ENCODE data around the gene PHKB. TPM values are rescaled to one million over a fixed set of nuclear protein-coding genes. Genes with fewer than 3 reads are reported as not detected.

Gene PHKB
- total and polyA plus RNA-seq, 4 donors: 24.4 to 86.5 (median 42.7) TPM

- Histone ChIP-seq H3K4me1 (ENCODE audit: control insufficient read depth in 1 of 2, insufficient read depth in 2 of 2, low read length in 2 of 2) (no peaks in the 10 kb centered on the region), H3K27ac (ENCODE audit: low read depth in 1 of 2, low read length in 2 of 2) (no peak overlapping the region), H3K27me3 (ENCODE audit: control insufficient read depth in 1 of 2, insufficient read depth in 2 of 2, low read length in 1 of 2) (no peaks in the 10 kb centered on the region), H3K9me3 (ENCODE audit: control insufficient read depth, low read length) (peaks cover 2% of the 10 kb centered on the region), H3K4me3 (ENCODE audit: low read length in 2 of 2) (no peak overlapping the region), H3K36me3 (ENCODE audit: control insufficient read depth in 1 of 2, insufficient read depth in 2 of 2, low read length in 1 of 2) (peaks cover 14 to 31% of the 10 kb centered on the region in 2 donors)
- intact Hi-C loops (cut with DNase I): no loop called here
- DNase-seq (no peak), ATAC-seq (ENCODE audit: low FRiP score) (no peak)
- 81 to 83% methylated on average over 3 of the region's 3 CpGs for WGBS, 2 donors
These were observed 236.7 kb downstream of the PHKB start for GRCh38 chr16:47697826-47698225.

- Histone ChIP-seq H3K4me1 (ENCODE audit: control insufficient read depth in 1 of 2, insufficient read depth in 2 of 2, low read length in 2 of 2) (no peaks in the 10 kb centered on the region), H3K9me3 (ENCODE audit: control insufficient read depth, low read length) (peaks cover 2% of the 10 kb centered on the region), H3K27ac (ENCODE audit: low read depth in 1 of 2, low read length in 2 of 2) (no peak overlapping the region), H3K27me3 (ENCODE audit: control insufficient read depth in 1 of 2, insufficient read depth in 2 of 2, low read length in 1 of 2) (no peaks in the 10 kb centered on the region), H3K36me3 (ENCODE audit: control insufficient read depth in 1 of 2, insufficient read depth in 2 of 2, low read length in 1 of 2) (peaks cover 10 to 22% of the 10 kb centered on the region in 2 donors), H3K4me3 (ENCODE audit: low read length in 2 of 2) (no peak overlapping the region)
- ATAC-seq (ENCODE audit: low FRiP score) (no peak), DNase-seq (no peak)
- 65 to 74% methylated on average over 5 of the region's 5 CpGs for WGBS, 2 donors
- intact Hi-C loops (cut with DNase I): no loop called here
These were observed 238.0 kb downstream of the PHKB start for GRCh38 chr16:47699106-47699505.

DNA sequence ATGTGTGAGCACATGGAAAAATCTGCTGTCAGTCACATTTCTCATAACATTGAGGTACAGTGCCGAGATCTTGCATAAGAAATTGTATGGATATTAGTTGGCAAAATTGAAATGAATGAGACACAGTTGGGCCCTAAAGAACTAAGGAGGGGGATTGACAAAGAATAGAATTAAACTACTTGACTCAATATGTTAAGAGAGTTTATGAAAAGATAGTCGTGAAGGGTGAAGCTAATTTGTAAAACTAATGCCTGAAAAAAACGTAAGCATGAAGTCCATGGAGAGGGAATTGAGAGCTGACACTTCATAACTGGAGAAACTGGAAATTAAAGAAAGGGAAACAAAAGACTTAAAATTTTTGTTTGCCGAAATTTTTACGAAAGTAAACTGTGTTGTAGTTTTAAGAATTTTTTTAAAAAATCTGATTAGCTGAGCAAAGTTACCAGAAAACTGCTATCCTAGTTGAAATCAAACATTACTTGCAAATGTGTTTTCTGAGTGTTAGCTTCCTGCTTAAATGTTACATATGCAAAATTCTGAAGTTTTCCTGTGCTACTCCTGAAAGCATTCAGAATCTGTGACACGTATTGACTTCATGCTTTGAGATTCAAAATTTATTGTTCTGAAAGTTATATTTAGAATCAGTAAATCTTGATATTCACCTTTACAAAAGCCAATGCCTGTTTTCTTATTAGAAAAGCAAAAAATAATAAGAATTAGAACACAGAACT, 239.9 kb downstream of the PHKB start:
- ATAC-seq (ENCODE audit: low FRiP score): no peak
- WGBS, 2 donors: 75 to 79% methylated on average over 6 of the region's 6 CpGs
- H3K4me1 ChIP-seq (ENCODE audit: control insufficient read depth in 1 of 2, insufficient read depth in 2 of 2, low read length in 2 of 2): no peaks in the 10 kb centered on the region
- H3K9me3 ChIP-seq (ENCODE audit: control insufficient read depth, low read length): peaks cover 2% of the 10 kb centered on the region
- H3K27ac ChIP-seq (ENCODE audit: low read depth in 1 of 2, low read length in 2 of 2): no peak overlapping the region
- peaks cover 8 to 19% of the 10 kb centered on the region in 2 donors for H3K36me3 ChIP-seq (ENCODE audit: control insufficient read depth in 1 of 2, insufficient read depth in 2 of 2, low read length in 1 of 2)
- no peak overlapping the region for H3K4me3 ChIP-seq (ENCODE audit: low read length in 2 of 2)
- intact Hi-C loops (cut with DNase I): no loop called here
- DNase-seq: no peak
- no peaks in the 10 kb centered on the region for H3K27me3 ChIP-seq (ENCODE audit: control insufficient read depth in 1 of 2, insufficient read depth in 2 of 2, low read length in 1 of 2)

GRCh38 chr16:47705266-47705665, 244.1 kb downstream of the PHKB start:
- 62 to 78% methylated on average over 4 of the region's 4 CpGs for WGBS, 2 donors
- no peak overlapping the region for H3K4me3 ChIP-seq (ENCODE audit: low read length in 2 of 2)
- no peak for ATAC-seq (ENCODE audit: low FRiP score)
- H3K4me1 ChIP-seq (ENCODE audit: control insufficient read depth in 1 of 2, insufficient read depth in 2 of 2, low read length in 2 of 2): no peaks in the 10 kb centered on the region
- no peak overlapping the region for H3K27ac ChIP-seq (ENCODE audit: low read depth in 1 of 2, low read length in 2 of 2)
- no peaks in the 10 kb centered on the region for H3K27me3 ChIP-seq (ENCODE audit: control insufficient read depth in 1 of 2, insufficient read depth in 2 of 2, low read length in 1 of 2)
- no peaks in the 10 kb centered on the region for H3K9me3 ChIP-seq (ENCODE audit: control insufficient read depth, low read length)
- no peak for DNase-seq
- intact Hi-C loops (cut with DNase I): no loop called here
- H3K36me3 ChIP-seq (ENCODE audit: control insufficient read depth in 1 of 2, insufficient read depth in 2 of 2, low read length in 1 of 2): no peaks in the 10 kb centered on the region

DNA sequence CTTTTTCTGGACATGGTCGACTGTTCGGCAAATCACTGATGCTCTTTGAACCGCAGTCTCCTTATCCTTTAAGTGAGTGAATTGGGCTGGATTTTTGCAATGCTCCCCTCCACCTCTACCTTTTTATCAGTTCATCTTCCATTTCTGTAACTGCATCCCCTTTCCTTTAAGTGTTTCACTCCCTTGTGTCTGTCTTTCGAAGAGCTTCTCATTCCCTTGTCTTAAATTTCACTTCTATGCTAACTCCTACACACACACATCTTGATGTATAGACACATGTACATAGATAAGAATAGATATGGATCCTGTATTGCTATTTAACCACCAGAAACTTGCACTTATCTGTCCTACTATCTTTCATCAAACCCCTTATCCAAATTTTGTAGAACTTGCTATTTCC, 250.7 kb downstream of the PHKB start:
- Histone ChIP-seq H3K4me1 (ENCODE audit: control insufficient read depth in 1 of 2, insufficient read depth in 2 of 2, low read length in 2 of 2) (no peaks in the 10 kb centered on the region), H3K27me3 (ENCODE audit: control insufficient read depth in 1 of 2, insufficient read depth in 2 of 2, low read length in 1 of 2) (no peaks in the 10 kb centered on the region), H3K27ac (ENCODE audit: low read depth in 1 of 2, low read length in 2 of 2) (no peak overlapping the region), H3K9me3 (ENCODE audit: control insufficient read depth, low read length) (no peaks in the 10 kb centered on the region), H3K4me3 (ENCODE audit: low read length in 2 of 2) (no peak overlapping the region), H3K36me3 (ENCODE audit: control insufficient read depth in 1 of 2, insufficient read depth in 2 of 2, low read length in 1 of 2) (no peaks in the 10 kb centered on the region)
- DNase-seq (no peak), ATAC-seq (ENCODE audit: low FRiP score) (no peak)
- 95 to 98% methylated on average over 4 of the region's 4 CpGs for WGBS, 2 donors
- intact Hi-C loops (cut with DNase I): no loop called here

DNA sequence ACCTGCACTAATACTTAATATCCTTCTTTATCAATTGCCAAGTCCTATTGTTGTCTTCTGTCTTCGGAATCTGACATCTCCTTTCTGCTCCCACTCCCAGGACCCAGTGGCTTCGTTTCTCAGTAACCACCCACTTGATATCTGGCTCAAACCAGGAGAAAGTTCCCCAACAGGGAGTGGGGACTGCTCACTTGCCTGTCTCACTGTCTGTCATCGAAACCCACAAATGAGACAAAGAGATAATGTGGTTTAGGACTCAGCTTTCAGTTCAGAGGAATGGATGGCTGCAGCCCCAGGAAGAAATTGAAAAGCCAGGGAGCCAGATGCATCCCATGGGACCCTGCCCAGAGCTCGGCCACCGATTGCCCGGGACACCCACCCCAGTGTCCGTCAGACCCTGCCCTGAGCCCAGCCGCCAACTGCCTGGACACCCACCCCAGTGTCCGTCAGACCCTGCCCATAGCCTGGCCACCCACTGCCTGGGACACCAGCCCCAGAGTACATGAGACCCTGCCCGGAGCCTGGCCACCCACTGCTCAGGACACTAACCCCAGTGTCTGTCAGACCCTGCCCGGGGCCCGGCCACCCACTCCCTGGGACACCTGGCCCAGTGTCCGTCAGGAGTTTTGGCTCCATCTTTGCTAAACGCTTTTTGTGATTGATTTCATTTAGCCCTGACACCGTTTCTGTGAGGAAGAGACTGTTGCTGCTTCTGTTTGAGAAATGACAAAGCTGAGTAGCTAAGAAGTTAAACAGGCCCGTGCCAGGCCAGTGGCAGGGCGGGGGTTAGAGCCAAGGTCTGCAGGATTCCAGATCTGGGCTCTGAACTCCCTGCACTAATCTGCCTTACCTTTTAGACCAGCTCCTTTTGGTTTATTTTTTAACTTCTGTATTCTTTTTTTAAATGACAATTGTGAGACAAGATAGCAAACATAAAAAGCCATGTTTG, 251.4 kb downstream of the PHKB start:
- no peaks in the 10 kb centered on the region for H3K36me3 ChIP-seq (ENCODE audit: control insufficient read depth in 1 of 2, insufficient read depth in 2 of 2, low read length in 1 of 2)
- no peak overlapping the region for H3K27ac ChIP-seq (ENCODE audit: low read depth in 1 of 2, low read length in 2 of 2)
- H3K27me3 ChIP-seq (ENCODE audit: control insufficient read depth in 1 of 2, insufficient read depth in 2 of 2, low read length in 1 of 2): no peaks in the 10 kb centered on the region
- ATAC-seq (ENCODE audit: low FRiP score) (no peak), DNase-seq (no peak)
- H3K4me3 ChIP-seq (ENCODE audit: low read length in 2 of 2): no peak overlapping the region
- no peaks in the 10 kb centered on the region for H3K9me3 ChIP-seq (ENCODE audit: control insufficient read depth, low read length)
- WGBS, 2 donors: 77 to 83% methylated on average over 17 of the region's 17 CpGs
- no peaks in the 10 kb centered on the region for H3K4me1 ChIP-seq (ENCODE audit: control insufficient read depth in 1 of 2, insufficient read depth in 2 of 2, low read length in 2 of 2)
- intact Hi-C loops (cut with DNase I): no loop called here

GRCh38 chr16:47713225-47713595, 252.1 kb downstream of the PHKB start:
- Histone ChIP-seq H3K36me3 (ENCODE audit: control insufficient read depth in 1 of 2, insufficient read depth in 2 of 2, low read length in 1 of 2) (no peaks in the 10 kb centered on the region), H3K4me3 (ENCODE audit: low read length in 2 of 2) (no peak overlapping the region), H3K4me1 (ENCODE audit: control insufficient read depth in 1 of 2, insufficient read depth in 2 of 2, low read length in 2 of 2) (no peaks in the 10 kb centered on the region), H3K27ac (ENCODE audit: low read depth in 1 of 2, low read length in 2 of 2) (no peak overlapping the region), H3K27me3 (ENCODE audit: control insufficient read depth in 1 of 2, insufficient read depth in 2 of 2, low read length in 1 of 2) (no peaks in the 10 kb centered on the region), H3K9me3 (ENCODE audit: control insufficient read depth, low read length) (no peaks in the 10 kb centered on the region)
- no peak for DNase-seq
- ATAC-seq (ENCODE audit: low FRiP score): no peak
- intact Hi-C loops (cut with DNase I): no loop called here
- WGBS, 2 donors: 69 to 73% methylated on average over 6 of the region's 6 CpGs

GRCh38 chr16:47715442-47716083, 254.4 kb downstream of the PHKB start:
- Histone ChIP-seq H3K4me1 (ENCODE audit: control insufficient read depth in 1 of 2, insufficient read depth in 2 of 2, low read length in 2 of 2) (no peaks in the 10 kb centered on the region), H3K27ac (ENCODE audit: low read depth in 1 of 2, low read length in 2 of 2) (no peak overlapping the region), H3K36me3 (ENCODE audit: control insufficient read depth in 1 of 2, insufficient read depth in 2 of 2, low read length in 1 of 2) (no peaks in the 10 kb centered on the region), H3K4me3 (ENCODE audit: low read length in 2 of 2) (no peak overlapping the region), H3K9me3 (ENCODE audit: control insufficient read depth, low read length) (no peaks in the 10 kb centered on the region), H3K27me3 (ENCODE audit: control insufficient read depth in 1 of 2, insufficient read depth in 2 of 2, low read length in 1 of 2) (no peaks in the 10 kb centered on the region)
- WGBS, 2 donors: 43 to 44% methylated on average over 2 of the region's 2 CpGs
- intact Hi-C loops (cut with DNase I): no loop called here
- ATAC-seq (ENCODE audit: low FRiP score) (no peak), DNase-seq (no peak)

Data from aorta (tissue), 5 donors.